H9 (cell line): ENCODE measurements around the gene ENOX1. TPM values are rescaled to one million over a fixed set of nuclear protein-coding genes. Genes with fewer than 3 reads are reported as not detected.

Experiments
- DNase-seq: peaks from one replicate; pipeline ENCODE4 v3.0.0-alpha.2; 2017
- H2AFZ ChIP-seq: one replicate; pipeline ENCODE4 v1.6.1; 2013; ENCODE audit warnings: mild to moderate bottlenecking, low read length, control low read depth, moderate library complexity
- H2AK5ac ChIP-seq: 2 replicates; pipeline ENCODE4 v1.6.1; 2013; ENCODE audit warnings: low read length, control low read depth, mixed read lengths; ENCODE audit not compliant: insufficient read length
- H2BK120ac ChIP-seq: one replicate; pipeline ENCODE4 v1.6.1; 2013; ENCODE audit warnings: low read depth, mild to moderate bottlenecking, low read length, control low read depth, inconsistent platforms; ENCODE audit not compliant: poor library complexity, severe bottlenecking
- H2BK12ac ChIP-seq: 2 replicates; pipeline ENCODE4 v1.6.1; 2013; ENCODE audit warnings: low read length, control low read depth, mixed read lengths, low read depth; ENCODE audit not compliant: insufficient read length
- H2BK15ac ChIP-seq: 2 replicates; pipeline ENCODE4 v1.6.1; 2013; ENCODE audit warnings: low read depth, low read length, control low read depth
- H2BK20ac ChIP-seq: one replicate; pipeline ENCODE4 v1.6.1; 2013; ENCODE audit warnings: low read depth, mild to moderate bottlenecking, low read length, control low read depth, inconsistent platforms; ENCODE audit not compliant: poor library complexity, severe bottlenecking
- H2BK5ac ChIP-seq: 2 replicates; pipeline ENCODE4 v1.6.1; 2013; ENCODE audit warnings: low read length, control low read depth, mixed read lengths; ENCODE audit not compliant: insufficient read length
- H3K14ac ChIP-seq: 2 replicates; pipeline ENCODE4 v1.6.1; 2013; ENCODE audit warnings: low read length, control low read depth; ENCODE audit not compliant: insufficient read depth
- H3K18ac ChIP-seq: 2 replicates; pipeline ENCODE4 v1.6.1; 2013; ENCODE audit warnings: low read depth, mild to moderate bottlenecking, mixed read lengths, low read length, control low read depth; ENCODE audit not compliant: insufficient read length
- H3K23ac ChIP-seq: 2 replicates; pipeline ENCODE4 v1.6.1; 2013; ENCODE audit warnings: low read length, control low read depth, mixed read lengths, low read depth; ENCODE audit not compliant: insufficient read length
- H3K23me2 ChIP-seq: 2 replicates; pipeline ENCODE4 v1.6.1; 2013; ENCODE audit warnings: low read depth, mild to moderate bottlenecking, mixed read lengths, low read length, control low read depth; ENCODE audit not compliant: insufficient read length, poor library complexity, severe bottlenecking
- H3K27ac ChIP-seq: 2 replicates; pipeline ENCODE4 v1.5.1; 2013; ENCODE audit warnings: low read length, control low read depth, mixed read lengths, low read depth; ENCODE audit not compliant: insufficient read length
- H3K27me3 ChIP-seq: 2 replicates; pipeline ENCODE4 v1.6.1; 2013; ENCODE audit warnings: low read length, control low read depth, inconsistent platforms; ENCODE audit not compliant: insufficient read depth
- H3K4ac ChIP-seq: 2 replicates; pipeline ENCODE4 v1.6.1; 2013; ENCODE audit warnings: low read depth, mild to moderate bottlenecking, control low read depth, inconsistent platforms, low read length, moderate library complexity
- H3K4me1 ChIP-seq: 2 replicates; pipeline ENCODE4 v1.6.1; 2013; ENCODE audit warnings: low read length, control low read depth, inconsistent platforms; ENCODE audit not compliant: insufficient read depth
- H3K4me2 ChIP-seq: 2 replicates; pipeline ENCODE4 v1.6.1; 2013; ENCODE audit warnings: low read length, control low read depth, mixed read lengths; ENCODE audit not compliant: insufficient read length, insufficient read depth
- H3K56ac ChIP-seq: 2 replicates; pipeline ENCODE4 v1.6.1; 2013; ENCODE audit warnings: low read depth, mild to moderate bottlenecking, mixed read lengths, low read length, control low read depth; ENCODE audit not compliant: insufficient read length
- H3K79me1 ChIP-seq: 2 replicates; pipeline ENCODE4 v1.6.1; 2013; ENCODE audit warnings: low read depth, mild to moderate bottlenecking, moderate library complexity, low read length, control low read depth, inconsistent platforms; ENCODE audit not compliant: insufficient read depth, poor library complexity, severe bottlenecking
- H3K79me2 ChIP-seq: 2 replicates; pipeline ENCODE4 v1.6.1; 2013; ENCODE audit warnings: low read length, control low read depth, inconsistent platforms; ENCODE audit not compliant: insufficient read depth
- H3K9ac ChIP-seq: 2 replicates; pipeline ENCODE4 v1.6.1; 2013; ENCODE audit warnings: low read length, control low read depth, mixed read lengths; ENCODE audit not compliant: insufficient read length; ENCODE audit errors: extremely low read depth
- H3K9me3 ChIP-seq: one replicate; pipeline ENCODE4 v1.6.1; 2013; ENCODE audit warnings: low read depth, low read length, inconsistent platforms; ENCODE audit not compliant: control insufficient read depth
- H3T11ph ChIP-seq: one replicate; pipeline ENCODE4 v1.6.1; 2013; ENCODE audit warnings: mild to moderate bottlenecking, low read length, control low read depth, inconsistent platforms
- H4K20me1 ChIP-seq: one replicate; pipeline ENCODE4 v1.6.1; 2013; ENCODE audit not compliant: control insufficient read depth, insufficient read length, insufficient read depth
- H4K5ac ChIP-seq: 2 replicates; pipeline ENCODE4 v1.6.1; 2013; ENCODE audit warnings: low read depth, mild to moderate bottlenecking, mixed read lengths, low read length, control low read depth; ENCODE audit not compliant: insufficient read length
- H4K8ac ChIP-seq: replicated peaks from 2 replicates; pipeline ENCODE4 v1.6.1; 2013; ENCODE audit warnings: low read length, control low read depth, mixed read lengths, low read depth; ENCODE audit not compliant: insufficient read length
- H4K91ac ChIP-seq: 2 replicates; pipeline ENCODE4 v1.6.1; 2013; ENCODE audit warnings: low read depth, mild to moderate bottlenecking, moderate library complexity, mixed read lengths, low read length, control low read depth; ENCODE audit not compliant: insufficient read length
- H3K27ac Mint-ChIP-seq, 3 experiments: 2 replicates in 2 of 3; 3 replicates in 1 of 3; pipeline ENCODE4 v1.8.0; 2020 to 2021; ENCODE audit warnings: mixed read lengths in 3 of 3, mild to moderate bottlenecking in 1 of 3, moderate library complexity in 1 of 3
- H3K27me3 Mint-ChIP-seq: 2 replicates; pipeline ENCODE4 v1.8.0; 2021; ENCODE audit warnings: low read depth, mild to moderate bottlenecking, moderate library complexity, mixed read lengths
- H3K36me3 Mint-ChIP-seq, 3 experiments: 2 replicates in 2 of 3; 3 replicates in 1 of 3; pipeline ENCODE4 v1.8.0; 2020 to 2021; ENCODE audit warnings: low read depth in 3 of 3, mixed read lengths in 3 of 3; ENCODE audit not compliant: insufficient read depth in 1 of 3
- H3K4me1 Mint-ChIP-seq, 2 experiments: 2 replicates each; pipeline ENCODE4 v1.8.0; 2020; ENCODE audit warnings: mixed read lengths in 2 of 2
- H3K4me3 Mint-ChIP-seq, 2 experiments: 2 replicates in 1 of 2; 3 replicates in 1 of 2; pipeline ENCODE4 v1.8.0; 2020 to 2021; ENCODE audit warnings: mild to moderate bottlenecking in 2 of 2, mixed read lengths in 2 of 2, moderate library complexity in 1 of 2
- H3K9me3 Mint-ChIP-seq, 2 experiments: 2 replicates in 1 of 2; 3 replicates in 1 of 2; pipeline ENCODE4 v1.8.0; 2020; ENCODE audit warnings: mild to moderate bottlenecking in 2 of 2, mixed read lengths in 2 of 2, moderate library complexity in 1 of 2
- CTCF ChIP-seq: fragments of 200-600 bp; sonication (generic); conservative IDR thresholded peaks from 3 replicates; pipeline ENCODE4 v1.8.0; 2021; ENCODE audit warnings: antibody characterized with exemption, mild to moderate bottlenecking
- WGBS: extraction: QIAGEN DNeasy Blood & Tissue Kit; methylation state at CpG from one replicate; pipeline ENCODE4 v1.1.7; 2013; ENCODE audit warnings: missing lambda C conversion rate, low lambda C conversion rate, mixed read lengths; ENCODE audit not compliant: insufficient read length; ENCODE audit errors: extremely low coverage; 5-methylcytosine and 5-hydroxymethylcytosine counted together
- total RNA-seq: library from RNA; stranded (reverse); gene quantifications from 2 replicates; pipeline ENCODE4 v1.2.1, GENCODE V29; 2021

ENOX1 gene
- total RNA-seq, 1 experiment from 2014 or later: 0.24 TPM

- Histone ChIP-seq H3K4ac (no peak overlapping the region), H4K8ac (no peak overlapping the region), H3K14ac (no peak overlapping the region), H2AFZ (no peak overlapping the region), H4K20me1 (no peaks in the 10 kb centered on the region), H2BK20ac (no peak overlapping the region), H3K56ac (no peak overlapping the region), H3K27ac (no peak overlapping the region), H3K9me3 (no peaks in the 10 kb centered on the region), H3K23ac (no peak overlapping the region), H2BK15ac (no peak overlapping the region), H3K79me2 (no peaks in the 10 kb centered on the region), H2BK5ac (no peak overlapping the region), H2BK12ac (no peak overlapping the region), H4K91ac (no peak overlapping the region), H3K79me1 (no peaks in the 10 kb centered on the region), H3K4me2 (no peak overlapping the region), H3T11ph (no peak overlapping the region), H3K23me2 (no peaks in the 10 kb centered on the region), H2BK120ac (no peak overlapping the region), H3K4me1 (no peaks in the 10 kb centered on the region), H3K18ac (no peak overlapping the region), H3K27me3 (no peaks in the 10 kb centered on the region), H4K5ac (no peak overlapping the region), H3K9ac (no peak overlapping the region), H2AK5ac (no peak overlapping the region)
- Mint-ChIP-seq H3K36me3 (no peaks in the 10 kb centered on the region), H3K9me3 (no peaks in the 10 kb centered on the region), H3K27me3 (no peaks in the 10 kb centered on the region; the same call in none of the 2 replicates), H3K4me3 (no peak overlapping the region), H3K27ac (no peak overlapping the region; a peak in 1 of 7 replicates), H3K4me1 (peaks cover 0 to 11% of the 10 kb centered on the region in 2 experiments; a peak in 2 of 4 replicates)
- WGBS: no CpG with 5 or more reads among the region's 6 CpGs
- DNase-seq: no peak
- no peak for TF ChIP-seq CTCF
Observed at GRCh38 chr13:43222086-43222485, 564.7 kb downstream of the ENOX1 start.
